IMR-90 (cell line): Measurements from ENCODE around the gene LRRC72. TPM values are rescaled to one million over a fixed set of nuclear protein-coding genes. Genes with fewer than 3 reads are reported as not detected.

Experiments
- ATAC-seq: fragments of 200-7000 bp; cut with Tn5 transposase; 2 replicates; pipeline ENCODE4 v1.9.1; 2020; ENCODE audit warnings: low read depth, mild to moderate bottlenecking, moderate library complexity
- BruUV-seq: library from RNA; stranded (reverse); fragments of 400-500 nt; replicated peaks from 2 replicates; lab custom pipeline; 2021; lab: Mats Ljungman, UMichigan
- CTCF ChIA-PET: fragments of 300-600 bp; formaldehyde crosslinking; extraction: SDS; loops from one replicate; lab custom pipeline; 2021; ENCODE audit warnings: antibody characterized with exemption; lab: Yijun Ruan, JAX
- POLR2A ChIA-PET: fragments of 300-600 bp; sonication (Branson Sonifier 250); formaldehyde crosslinking; loops from one replicate; lab custom pipeline; 2022; ENCODE audit warnings: antibody characterized with exemption; ENCODE audit not compliant: unreplicated experiment; lab: Charles Lee
- DNase-seq: peaks from one replicate; pipeline ENCODE4 v3.0.0; 2013
- H2AFZ ChIP-seq: replicated peaks from 2 replicates; pipeline ENCODE3; 2013; ENCODE audit warnings: low read length, mild to moderate bottlenecking; ENCODE audit not compliant: poor library complexity
- H2AK5ac ChIP-seq: 2 replicates; pipeline ENCODE4 v1.6.1; 2013; ENCODE audit warnings: low read depth, low read length, inconsistent platforms
- H2AK9ac ChIP-seq: replicated peaks from 2 replicates; pipeline ENCODE3; 2013; ENCODE audit warnings: mild to moderate bottlenecking, low read depth, low read length, moderate library complexity; ENCODE audit not compliant: poor library complexity
- H2BK120ac ChIP-seq: 2 replicates; pipeline ENCODE4 v1.6.1; 2013; ENCODE audit warnings: low read depth, low read length, inconsistent platforms
- H2BK15ac ChIP-seq: 3 replicates; pipeline ENCODE4 v1.6.1; 2013; ENCODE audit warnings: low read depth, low read length, inconsistent platforms
- H2BK20ac ChIP-seq: 2 replicates; pipeline ENCODE4 v1.6.1; 2013; ENCODE audit warnings: low read depth, mild to moderate bottlenecking, inconsistent platforms, low read length, moderate library complexity
- H2BK5ac ChIP-seq: 2 replicates; pipeline ENCODE4 v1.6.1; 2013; ENCODE audit warnings: mild to moderate bottlenecking, low read depth, low read length, inconsistent platforms; ENCODE audit not compliant: poor library complexity, severe bottlenecking
- H3K14ac ChIP-seq: replicated peaks from 2 replicates; pipeline ENCODE4 v1.6.1; 2013; ENCODE audit warnings: low read depth, low read length, inconsistent platforms
- H3K18ac ChIP-seq: 2 replicates; pipeline ENCODE4 v1.6.1; 2013; ENCODE audit warnings: low read depth, low read length, control low read depth
- H3K23ac ChIP-seq: 2 replicates; pipeline ENCODE4 v1.6.1; 2013; ENCODE audit warnings: low read depth, low read length, inconsistent platforms
- H3K27ac ChIP-seq: 2 replicates; pipeline ENCODE4 v1.5.1; 2013; ENCODE audit warnings: mild to moderate bottlenecking, control low read depth, low read length; ENCODE audit not compliant: insufficient read depth
- H3K27me3 ChIP-seq: 2 replicates; pipeline ENCODE4 v1.6.1; 2013; ENCODE audit warnings: low read length; ENCODE audit not compliant: control insufficient read depth, insufficient read depth
- H3K36me3 ChIP-seq: 2 replicates; pipeline ENCODE4 v1.6.1; 2013; ENCODE audit warnings: low read length, mixed read lengths; ENCODE audit not compliant: control insufficient read depth, insufficient read depth
- H3K4ac ChIP-seq: 2 replicates; pipeline ENCODE4 v1.6.1; 2013; ENCODE audit warnings: low read depth, low read length, inconsistent platforms
- H3K4me1 ChIP-seq: 2 replicates; pipeline ENCODE4 v1.6.1; 2013; ENCODE audit warnings: low read length, mixed read lengths; ENCODE audit not compliant: control insufficient read depth, insufficient read depth
- H3K4me2 ChIP-seq: 2 replicates; pipeline ENCODE4 v1.6.1; 2013; ENCODE audit warnings: low read depth, mild to moderate bottlenecking, control low read depth, low read length, moderate library complexity
- H3K4me3 ChIP-seq: 2 replicates; pipeline ENCODE4 v1.5.1; 2013; ENCODE audit warnings: low read depth, mild to moderate bottlenecking, control low read depth, low read length, moderate library complexity; ENCODE audit not compliant: insufficient read depth
- H3K56ac ChIP-seq: 2 replicates; pipeline ENCODE4 v1.6.1; 2013; ENCODE audit warnings: low read length, inconsistent platforms; ENCODE audit not compliant: insufficient read depth; ENCODE audit errors: extremely low read depth
- H3K79me1 ChIP-seq, 2 experiments: 2 replicates each; pipeline ENCODE4 v1.6.1; 2013; ENCODE audit warnings: low read length in 2 of 2, inconsistent platforms in 1 of 2, low read depth in 1 of 2
- H3K9ac ChIP-seq: 2 replicates; pipeline ENCODE4 v1.6.1; 2013; ENCODE audit warnings: low read depth, low read length, control low read depth
- H3K9me1 ChIP-seq: 2 replicates; pipeline ENCODE4 v1.6.1; 2013; ENCODE audit warnings: low read length, inconsistent platforms; ENCODE audit not compliant: insufficient read depth
- H3K9me3 ChIP-seq: 2 replicates; pipeline ENCODE4 v1.6.1; 2013; ENCODE audit warnings: low read length; ENCODE audit not compliant: control insufficient read depth, insufficient read depth
- H4K20me1 ChIP-seq: 2 replicates; pipeline ENCODE4 v1.6.1; 2013; ENCODE audit warnings: low read length, inconsistent platforms; ENCODE audit not compliant: insufficient read depth
- H4K5ac ChIP-seq: 2 replicates; pipeline ENCODE4 v1.6.1; 2013; ENCODE audit warnings: mild to moderate bottlenecking, low read depth, low read length, control low read depth
- H4K8ac ChIP-seq, 2 experiments: 2 replicates each; pipeline ENCODE4 v1.6.1; 2013; ENCODE audit warnings: low read depth in 2 of 2, low read length in 2 of 2, control low read depth in 1 of 2, inconsistent platforms in 1 of 2
- H4K91ac ChIP-seq: 2 replicates; pipeline ENCODE4 v1.6.1; 2013; ENCODE audit warnings: low read depth, low read length, inconsistent platforms; ENCODE audit not compliant: insufficient read depth
- BHLHE40 ChIP-seq: fragments of 150-350 bp; IDR thresholded peaks from 2 replicates; pipeline ENCODE4 v1.6.1; 2016; ENCODE audit warnings: mild to moderate bottlenecking, low read depth, low read length
- CEBPB ChIP-seq: IDR thresholded peaks from 2 replicates; pipeline ENCODE4 v1.6.1; 2012; ENCODE audit warnings: low read depth, low read length, improper control_type of control experiment
- CHD1 ChIP-seq: IDR thresholded peaks from 2 replicates; pipeline ENCODE4 v1.6.1; 2012; ENCODE audit warnings: low read depth, low read length, improper control_type of control experiment
- FOS ChIP-seq: fragments of 150-350 bp; IDR thresholded peaks from 2 replicates; pipeline ENCODE4 v1.6.1; 2016; ENCODE audit warnings: low read depth, low read length
- MAFK ChIP-seq: IDR thresholded peaks from 2 replicates; pipeline ENCODE4 v1.6.1; 2012; ENCODE audit warnings: low read depth, low read length, improper control_type of control experiment
- MAZ ChIP-seq: IDR thresholded peaks from 2 replicates; pipeline ENCODE4 v1.6.1; 2012; ENCODE audit warnings: low read depth, mild to moderate bottlenecking, low read length, improper control_type of control experiment, moderate library complexity, borderline replicate concordance
- MXI1 ChIP-seq: IDR thresholded peaks from 2 replicates; pipeline ENCODE4 v1.6.1; 2012; ENCODE audit warnings: low read depth, mild to moderate bottlenecking, low read length, moderate library complexity, borderline replicate concordance
- NFE2L2 ChIP-seq: fragments of 150-350 bp; IDR thresholded peaks from 2 replicates; pipeline ENCODE4 v1.6.1; 2016; ENCODE audit warnings: low read depth, mild to moderate bottlenecking, low read length
- POLR2A ChIP-seq: IDR thresholded peaks from 2 replicates; pipeline ENCODE4 v1.6.1; 2012; ENCODE audit warnings: mild to moderate bottlenecking, low read depth, low read length
- RAD21 ChIP-seq: IDR thresholded peaks from 2 replicates; pipeline ENCODE4 v1.6.1; 2012; ENCODE audit warnings: low read length, improper control_type of control experiment
- RCOR1 ChIP-seq: IDR thresholded peaks from 2 replicates; pipeline ENCODE4 v1.6.1; 2012; ENCODE audit warnings: mild to moderate bottlenecking, low read length, improper control_type of control experiment; ENCODE audit not compliant: insufficient replicate concordance
- RFX5 ChIP-seq: IDR thresholded peaks from 2 replicates; pipeline ENCODE4 v1.8.0; 2012; ENCODE audit warnings: low read depth, mild to moderate bottlenecking, low read length, moderate library complexity
- SMC3 ChIP-seq: fragments of 150-350 bp; IDR thresholded peaks from 2 replicates; pipeline ENCODE4 v1.6.1; 2016; ENCODE audit warnings: low read depth, mild to moderate bottlenecking, antibody characterized with exemption, low read length, moderate library complexity
- WGBS, 2 experiments: methylation state at CpG; one replicate each; pipeline versions ENCODE4 v1.1.5 to v1.1.7; 2013; ENCODE audit warnings: missing lambda C conversion rate in 2 of 2; ENCODE audit not compliant: insufficient read length in 1 of 2; ENCODE audit errors: extremely low coverage in 2 of 2; 5-methylcytosine and 5-hydroxymethylcytosine counted together
- dilution Hi-C: fragments of 300-500 bp; cut with HindIII; formaldehyde crosslinking; loops from one replicate; pipeline ENCODE4 v1.14.3; 2018; ENCODE audit warnings: low sequenced_read_pairs; ENCODE audit not compliant: unreplicated experiment
- in situ Hi-C: fragments of 300-500 bp; cut with MboI; formaldehyde crosslinking; loops from 3 replicates; pipeline ENCODE4 v1.14.3; 2019; ENCODE audit warnings: low sequenced_read_pairs, inconsistent platforms, mixed read lengths
- intact Hi-C: fragments of 100-400 bp; cut with micrococcal nuclease; formaldehyde crosslinking; loops from 2 replicates; pipeline ENCODE4 v1.10.0; 2022
- polyA plus RNA-seq, 3 experiments: library from polyadenylated mRNA; depleted of rRNA; stranded (reverse); fragments of >200 nt; gene quantifications; 2 replicates each; pipeline ENCODE4 v1.2.3, GENCODE V29; 2012; ENCODE audit warnings: low replicate concordance in 1 of 3
- total RNA-seq: library from RNA; depleted of rRNA; stranded (reverse); fragments of >200 nt; gene quantifications from 2 replicates; pipeline ENCODE4 v1.2.3, GENCODE V29; 2012
- TF ChIP-seq, protein P1 (sequence below): fragments of 150-350 bp; IDR thresholded peaks from 2 replicates; pipeline ENCODE4 v1.6.1; 2016; ENCODE audit warnings: low read depth, mild to moderate bottlenecking, low read length, moderate library complexity, borderline replicate concordance
- TF ChIP-seq, protein P2 (sequence below): fragments of 150-350 bp; IDR thresholded peaks from 2 replicates; pipeline ENCODE4 v1.6.1; 2017; ENCODE audit warnings: mild to moderate bottlenecking, antibody characterized with exemption, low read length, low read depth
- TF ChIP-seq, protein P3 (sequence below): conservative IDR thresholded peaks from 2 replicates; pipeline ENCODE4 v1.5.1; 2012; ENCODE audit warnings: mild to moderate bottlenecking, low read depth, low read length, improper control_type of control experiment

LRRC72 gene
- total and polyA plus RNA-seq, 2 of the 4 experiments (the other 2 are of a cell fraction): not detected

DNA sequence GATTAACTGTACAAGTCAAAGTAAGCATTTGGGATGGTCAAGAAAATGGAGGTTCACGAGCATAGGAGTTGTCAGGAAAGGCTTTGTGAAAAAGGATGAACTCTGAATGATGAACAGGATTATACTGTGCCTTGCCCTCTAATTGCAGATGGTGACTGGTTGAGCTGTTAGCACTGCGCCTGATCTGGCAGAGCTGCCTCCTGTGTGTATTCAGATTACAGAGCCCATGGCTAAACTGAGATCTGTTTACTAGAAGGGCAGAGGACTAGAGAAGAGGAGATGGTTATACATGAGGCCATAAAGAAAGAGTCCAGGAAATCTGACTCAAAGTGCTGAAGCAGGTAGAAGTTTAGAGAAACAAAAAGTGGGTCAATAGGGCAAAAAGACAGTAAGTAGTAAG, 29.7 kb downstream of the LRRC72 start:
- Histone ChIP-seq H2BK5ac (no peak overlapping the region), H3K9me1 (no peaks in the 10 kb centered on the region), H3K79me1 (no peaks in the 10 kb centered on the region), H2AK5ac (no peak overlapping the region), H3K18ac (no peak overlapping the region), H3K4me2 (no peak overlapping the region), H3K9ac (no peak overlapping the region), H3K9me3 (no peaks in the 10 kb centered on the region), H4K5ac (no peak overlapping the region), H3K4ac (no peak overlapping the region), H3K36me3 (no peaks in the 10 kb centered on the region), H2AFZ (no peak overlapping the region), H2BK120ac (no peak overlapping the region), H4K91ac (no peak overlapping the region), H3K14ac (no peak overlapping the region), H3K4me1 (no peaks in the 10 kb centered on the region), H4K8ac (no peak overlapping the region), H3K23ac (no peak overlapping the region), H2BK20ac (no peak overlapping the region), H4K20me1 (no peaks in the 10 kb centered on the region), H2AK9ac (no peak overlapping the region), H3K56ac (no peak overlapping the region), H2BK15ac (no peak overlapping the region), H3K27ac (no peak overlapping the region), H3K27me3 (peaks cover 2% of the 10 kb centered on the region; the same call in 1 of the 2 replicates), H3K4me3 (no peak overlapping the region)
- ChIA-PET POLR2A (no interaction called here), CTCF (no interaction called here)
- in situ Hi-C loops (loop anchor here (25.0 kb wide), 1 partner anchor 1244 kb away; no protein-coding TSS in a partner anchor), intact Hi-C loops (loop anchor here (5.0 kb wide), 1 partner anchor 299 kb away; no protein-coding TSS in a partner anchor), dilution Hi-C loops (no loop called here)
- WGBS, 2 experiments: no CpG with 5 or more reads among the region's 2 CpGs
- no TSS peak for BruUV-seq
- DNase-seq (no peak), ATAC-seq (no peak)
- TF ChIP-seq CHD1 (no peak), MAFK (no peak), MAZ (no peak), NFE2L2 (no peak), POLR2A (no peak), RCOR1 (no peak), BHLHE40 (no peak), RFX5 (no peak), FOS (no peak), SMC3 (no peak), RAD21 (no peak), CEBPB (no peak), MXI1 (no peak)
- TF ChIP-seq, protein P1, sequence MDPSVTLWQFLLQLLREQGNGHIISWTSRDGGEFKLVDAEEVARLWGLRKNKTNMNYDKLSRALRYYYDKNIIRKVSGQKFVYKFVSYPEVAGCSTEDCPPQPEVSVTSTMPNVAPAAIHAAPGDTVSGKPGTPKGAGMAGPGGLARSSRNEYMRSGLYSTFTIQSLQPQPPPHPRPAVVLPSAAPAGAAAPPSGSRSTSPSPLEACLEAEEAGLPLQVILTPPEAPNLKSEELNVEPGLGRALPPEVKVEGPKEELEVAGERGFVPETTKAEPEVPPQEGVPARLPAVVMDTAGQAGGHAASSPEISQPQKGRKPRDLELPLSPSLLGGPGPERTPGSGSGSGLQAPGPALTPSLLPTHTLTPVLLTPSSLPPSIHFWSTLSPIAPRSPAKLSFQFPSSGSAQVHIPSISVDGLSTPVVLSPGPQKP: no peak
- TF ChIP-seq, protein P2, sequence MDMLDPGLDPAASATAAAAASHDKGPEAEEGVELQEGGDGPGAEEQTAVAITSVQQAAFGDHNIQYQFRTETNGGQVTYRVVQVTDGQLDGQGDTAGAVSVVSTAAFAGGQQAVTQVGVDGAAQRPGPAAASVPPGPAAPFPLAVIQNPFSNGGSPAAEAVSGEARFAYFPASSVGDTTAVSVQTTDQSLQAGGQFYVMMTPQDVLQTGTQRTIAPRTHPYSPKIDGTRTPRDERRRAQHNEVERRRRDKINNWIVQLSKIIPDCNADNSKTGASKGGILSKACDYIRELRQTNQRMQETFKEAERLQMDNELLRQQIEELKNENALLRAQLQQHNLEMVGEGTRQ: no peak
- TF ChIP-seq, protein P3, sequence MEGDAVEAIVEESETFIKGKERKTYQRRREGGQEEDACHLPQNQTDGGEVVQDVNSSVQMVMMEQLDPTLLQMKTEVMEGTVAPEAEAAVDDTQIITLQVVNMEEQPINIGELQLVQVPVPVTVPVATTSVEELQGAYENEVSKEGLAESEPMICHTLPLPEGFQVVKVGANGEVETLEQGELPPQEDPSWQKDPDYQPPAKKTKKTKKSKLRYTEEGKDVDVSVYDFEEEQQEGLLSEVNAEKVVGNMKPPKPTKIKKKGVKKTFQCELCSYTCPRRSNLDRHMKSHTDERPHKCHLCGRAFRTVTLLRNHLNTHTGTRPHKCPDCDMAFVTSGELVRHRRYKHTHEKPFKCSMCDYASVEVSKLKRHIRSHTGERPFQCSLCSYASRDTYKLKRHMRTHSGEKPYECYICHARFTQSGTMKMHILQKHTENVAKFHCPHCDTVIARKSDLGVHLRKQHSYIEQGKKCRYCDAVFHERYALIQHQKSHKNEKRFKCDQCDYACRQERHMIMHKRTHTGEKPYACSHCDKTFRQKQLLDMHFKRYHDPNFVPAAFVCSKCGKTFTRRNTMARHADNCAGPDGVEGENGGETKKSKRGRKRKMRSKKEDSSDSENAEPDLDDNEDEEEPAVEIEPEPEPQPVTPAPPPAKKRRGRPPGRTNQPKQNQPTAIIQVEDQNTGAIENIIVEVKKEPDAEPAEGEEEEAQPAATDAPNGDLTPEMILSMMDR: no peak
